GM19240 (cell line): ENCODE results near the gene CAGE1.
"Not testable (repeated sequence)": the region's sequence is repeated elsewhere in the genome, so short reads cannot be mapped to it uniquely, and the experiment has no call there.

Experiments used
- DNase-seq: peaks from one replicate; pipeline ENCODE4 v3.0.0; 2011; ENCODE audit warnings: low spot score; ENCODE audit not compliant: insufficient read length

The CAGE1 gene

GRCh38 chr6:7410851-7411250, 21.3 kb upstream of the CAGE1 start:
- no peak for DNase-seq

- DNase-seq, result no peak
These were observed 20.2 kb upstream of the CAGE1 start for GRCh38 chr6:7409740-7410139.

GRCh38 chr6:7406743-7407142, 17.2 kb upstream of the CAGE1 start:
- no peak for DNase-seq

- DNase-seq, result no peak
These were observed 15.0 kb upstream of the CAGE1 start for GRCh38 chr6:7404546-7404945.

- DNase-seq, result no peak
These were observed 13.2 kb upstream of the CAGE1 start for GRCh38 chr6:7402716-7403115.

- DNase-seq, result no peak
These were observed 11.5 kb upstream of the CAGE1 start for GRCh38 chr6:7401075-7401474.

GRCh38 chr6:7392402-7392801, 2.9 kb upstream of the CAGE1 start:
- DNase-seq, result no peak

- no peak for DNase-seq
These were observed 1.6 kb upstream of the CAGE1 start for GRCh38 chr6:7391151-7391550.

GRCh38 chr6:7390226-7390878, 810 bp upstream of the CAGE1 start:
- DNase-seq, result peak; percentile 6

GRCh38 chr6:7389162-7389450, 436 bp downstream of the CAGE1 start:
- peak; percentile 29 for DNase-seq

GRCh38 chr6:7381092-7381491, 8.4 kb downstream of the CAGE1 start:
- no peak for DNase-seq

GRCh38 chr6:7378740-7379139, 10.8 kb downstream of the CAGE1 start:
- no peak for DNase-seq

- no peak for DNase-seq
These were observed 11.6 kb downstream of the CAGE1 start for GRCh38 chr6:7377961-7378360.

- DNase-seq, result no peak
These were observed 15.8 kb downstream of the CAGE1 start for GRCh38 chr6:7373739-7374138.

GRCh38 chr6:7367408-7367807, 22.1 kb downstream of the CAGE1 start:
- no peak for DNase-seq

GRCh38 chr6:7351916-7352315, 37.6 kb downstream of the CAGE1 start:
- DNase-seq, result not testable (repeated sequence)

GRCh38 chr6:7350591-7350990, 39.0 kb downstream of the CAGE1 start:
- not testable (repeated sequence) for DNase-seq

GRCh38 chr6:7347551-7347997, 42.0 kb downstream of the CAGE1 start:
- DNase-seq, result not testable (repeated sequence)

GRCh38 chr6:7344773-7345450, 44.6 kb downstream of the CAGE1 start:
- not testable (repeated sequence) for DNase-seq

- no peak for DNase-seq
These were observed 45.7 kb downstream of the CAGE1 start for GRCh38 chr6:7343546-7344475.

GRCh38 chr6:7341989-7342742, 47.4 kb downstream of the CAGE1 start:
- DNase-seq, result no peak
